ENCODE measurements around the gene ATXN8OS. TPM values are rescaled to one million over a fixed set of nuclear protein-coding genes. Genes with fewer than 3 reads are reported as not detected.
A peak's percentile ranks its signal among the peaks of the same experiment; 100 is the strongest.
"Not testable (repeated sequence)": the region's sequence is repeated elsewhere in the genome, so short reads cannot be mapped to it uniquely, and the experiment has no call there.

Gene ATXN8OS
- total and polyA plus RNA-seq, 3 donors from 2014 or later = not detected

DNA sequence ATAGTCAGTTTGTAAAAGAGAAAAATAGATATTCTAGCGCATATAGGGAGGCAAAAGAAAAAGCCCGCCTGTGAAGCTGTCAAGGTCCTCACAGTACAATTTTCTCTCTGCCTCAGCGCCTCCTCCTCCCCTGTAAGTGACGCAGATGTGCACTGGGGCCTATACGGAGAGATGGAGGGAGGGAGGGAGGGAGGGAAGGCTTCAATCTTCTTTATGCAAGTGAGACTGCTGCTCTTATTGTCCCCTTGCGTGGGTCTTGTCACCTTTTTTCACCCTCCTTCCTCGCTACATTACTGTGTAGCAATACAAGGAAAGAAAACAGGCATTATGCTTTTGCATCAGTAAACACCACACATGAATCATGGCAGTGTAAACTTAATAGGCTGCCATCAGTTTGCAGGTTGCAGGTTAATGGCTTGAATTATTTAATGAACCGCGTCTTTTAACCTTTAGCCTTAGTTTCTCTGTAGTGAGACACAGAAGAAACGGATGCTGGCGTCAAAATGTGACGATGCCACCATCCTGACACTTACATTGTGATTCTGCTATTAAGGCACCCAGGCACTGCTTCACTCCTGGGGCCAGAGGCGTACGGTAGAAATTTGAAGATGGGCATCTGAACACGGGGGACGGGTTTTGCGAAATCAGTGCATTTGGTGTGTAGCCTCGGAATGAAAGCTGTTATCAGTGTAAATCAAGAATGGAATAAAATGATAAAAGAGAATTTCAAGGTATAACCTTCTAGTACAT is 905 bp downstream of the ATXN8OS start, which contains the start of gene KLHL1:
TSS of gene KLHL1 (minus strand) at position 97 of the 750 bp plus-strand sequence. CDS start 753 bp downstream, outside the sequence.
- intact Hi-C loops (cut with DNase I; ENCODE audit: low total_unique reads) = no loop called here
- TF ChIP-seq, protein P1, sequence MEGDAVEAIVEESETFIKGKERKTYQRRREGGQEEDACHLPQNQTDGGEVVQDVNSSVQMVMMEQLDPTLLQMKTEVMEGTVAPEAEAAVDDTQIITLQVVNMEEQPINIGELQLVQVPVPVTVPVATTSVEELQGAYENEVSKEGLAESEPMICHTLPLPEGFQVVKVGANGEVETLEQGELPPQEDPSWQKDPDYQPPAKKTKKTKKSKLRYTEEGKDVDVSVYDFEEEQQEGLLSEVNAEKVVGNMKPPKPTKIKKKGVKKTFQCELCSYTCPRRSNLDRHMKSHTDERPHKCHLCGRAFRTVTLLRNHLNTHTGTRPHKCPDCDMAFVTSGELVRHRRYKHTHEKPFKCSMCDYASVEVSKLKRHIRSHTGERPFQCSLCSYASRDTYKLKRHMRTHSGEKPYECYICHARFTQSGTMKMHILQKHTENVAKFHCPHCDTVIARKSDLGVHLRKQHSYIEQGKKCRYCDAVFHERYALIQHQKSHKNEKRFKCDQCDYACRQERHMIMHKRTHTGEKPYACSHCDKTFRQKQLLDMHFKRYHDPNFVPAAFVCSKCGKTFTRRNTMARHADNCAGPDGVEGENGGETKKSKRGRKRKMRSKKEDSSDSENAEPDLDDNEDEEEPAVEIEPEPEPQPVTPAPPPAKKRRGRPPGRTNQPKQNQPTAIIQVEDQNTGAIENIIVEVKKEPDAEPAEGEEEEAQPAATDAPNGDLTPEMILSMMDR (IDR thresholded peaks at IDR 0.05) = no peak
- TF ChIP-seq POLR2A (IDR thresholded peaks at IDR 0.05) = no peak
- H3K4me1 ChIP-seq = no peaks in the 10 kb centered on the region
- H3K27ac ChIP-seq = no peak within 1 kb of the TSS
- H3K36me3 ChIP-seq (ENCODE audit: low read depth, missing control alignments) = no peaks in the 10 kb centered on the region
- DNase-seq = no peak
- H3K9me3 ChIP-seq = no peaks in the 10 kb centered on the region
- H3K4me3 ChIP-seq = peak within 1 kb of the TSS in 1 of 2 donors; percentile 17
- no peaks in the 10 kb centered on the region for H3K27me3 ChIP-seq
- 39 to 45% methylated on average over 18 of the region's 18 CpGs for WGBS, 2 donors

DNA sequence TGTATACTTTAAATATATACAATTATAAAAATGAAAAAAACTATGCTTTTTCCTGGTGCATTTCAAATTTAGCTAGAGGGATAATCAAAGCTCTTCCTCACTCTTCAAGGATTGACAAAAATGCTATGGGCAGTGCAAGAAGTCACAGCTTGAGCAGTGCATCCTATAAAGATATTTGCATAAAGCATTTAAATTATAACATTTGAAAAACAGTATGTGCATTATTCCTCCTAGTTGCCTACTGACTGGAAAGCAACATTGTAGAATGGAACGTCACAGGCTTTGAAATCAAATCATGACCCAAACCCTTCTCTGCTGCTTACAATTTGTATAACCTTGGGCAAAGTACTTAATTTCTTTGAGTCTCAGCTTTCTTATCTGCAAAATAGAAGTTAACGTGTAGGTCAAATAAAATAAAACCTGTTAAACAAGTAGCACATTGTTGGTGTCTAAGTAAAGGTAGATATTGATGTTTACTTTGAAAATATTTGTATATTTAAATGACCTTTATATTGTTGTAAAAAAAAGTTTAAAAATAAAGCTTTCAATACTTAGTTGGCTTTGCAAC is 9.8 kb downstream of the ATXN8OS start:
- H3K27me3 ChIP-seq = no peaks in the 10 kb centered on the region
- DNase-seq = no peak
- no peak overlapping the region for H3K27ac ChIP-seq
- intact Hi-C loops (cut with DNase I; ENCODE audit: low total_unique reads) = no loop called here
- H3K36me3 ChIP-seq (ENCODE audit: low read depth, missing control alignments) = no peaks in the 10 kb centered on the region
- no peak for TF ChIP-seq POLR2A (IDR thresholded peaks at IDR 0.05)
- TF ChIP-seq, protein P1 (IDR thresholded peaks at IDR 0.05) = no peak
- H3K4me3 ChIP-seq = no peak overlapping the region
- no peaks in the 10 kb centered on the region for H3K4me1 ChIP-seq
- no peaks in the 10 kb centered on the region for H3K9me3 ChIP-seq
- 48 to 49% methylated on average over 2 of the region's 2 CpGs for WGBS, 2 donors

DNA sequence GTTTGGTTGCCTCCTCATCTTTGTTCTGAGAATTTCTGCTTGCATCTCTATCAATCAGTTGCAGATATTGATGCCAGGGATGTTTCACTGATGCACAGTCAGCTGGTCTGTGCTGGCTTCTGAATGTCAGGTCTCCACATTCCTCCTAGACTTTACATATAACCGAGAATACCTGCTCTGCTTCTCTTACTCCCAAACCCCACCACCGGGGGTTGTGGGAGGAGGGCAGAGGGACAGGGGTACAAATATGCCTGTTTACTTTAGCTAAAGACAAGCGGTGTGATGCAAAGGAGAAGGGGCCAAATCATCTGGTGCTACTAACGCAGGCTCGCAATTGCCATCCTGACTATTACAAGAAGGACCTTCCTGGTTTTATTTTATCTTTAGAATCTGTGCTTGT is 18.1 kb downstream of the ATXN8OS start:
- Histone ChIP-seq H3K27ac (no peak overlapping the region), H3K27me3 (no peaks in the 10 kb centered on the region), H3K36me3 (ENCODE audit: low read depth, missing control alignments) (no peaks in the 10 kb centered on the region), H3K4me3 (no peak overlapping the region), H3K9me3 (no peaks in the 10 kb centered on the region), H3K4me1 (no peaks in the 10 kb centered on the region)
- no peak for TF ChIP-seq POLR2A (IDR thresholded peaks at IDR 0.05)
- TF ChIP-seq, protein P1 (IDR thresholded peaks at IDR 0.05) = no peak
- no peak for DNase-seq
- intact Hi-C loops (cut with DNase I; ENCODE audit: low total_unique reads) = no loop called here
- 65 to 66% methylated on average over 5 of the region's 5 CpGs for WGBS, 2 donors

DNA sequence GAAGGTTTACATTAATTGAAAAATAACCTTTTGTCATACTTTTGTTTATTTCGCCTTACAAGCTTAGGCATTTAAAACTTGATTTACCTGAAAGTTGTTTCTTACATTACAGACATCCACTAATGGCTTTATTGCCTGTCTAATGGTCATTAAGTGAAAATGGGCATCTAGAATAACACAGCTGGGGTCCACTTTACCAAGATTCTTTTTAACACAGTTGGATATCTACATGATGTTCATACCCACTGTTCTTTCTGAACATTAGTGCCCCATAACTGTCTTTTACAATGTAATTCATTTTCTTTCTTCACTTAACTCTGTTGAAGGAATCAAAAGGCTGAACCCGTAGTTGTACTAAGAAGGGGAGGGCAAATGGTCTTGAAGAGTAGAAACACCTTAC is 20.5 kb downstream of the ATXN8OS start:
- Histone ChIP-seq H3K4me3 (no peak overlapping the region), H3K9me3 (no peaks in the 10 kb centered on the region), H3K27me3 (no peaks in the 10 kb centered on the region), H3K27ac (no peak overlapping the region), H3K36me3 (ENCODE audit: low read depth, missing control alignments) (no peaks in the 10 kb centered on the region), H3K4me1 (no peaks in the 10 kb centered on the region)
- TF ChIP-seq, protein P1 (IDR thresholded peaks at IDR 0.05) = no peak
- TF ChIP-seq POLR2A (IDR thresholded peaks at IDR 0.05) = no peak
- DNase-seq = no peak
- intact Hi-C loops (cut with DNase I; ENCODE audit: low total_unique reads) = no loop called here
- 61 to 77% methylated on average over 2 of the region's 2 CpGs for WGBS, 2 donors

DNA sequence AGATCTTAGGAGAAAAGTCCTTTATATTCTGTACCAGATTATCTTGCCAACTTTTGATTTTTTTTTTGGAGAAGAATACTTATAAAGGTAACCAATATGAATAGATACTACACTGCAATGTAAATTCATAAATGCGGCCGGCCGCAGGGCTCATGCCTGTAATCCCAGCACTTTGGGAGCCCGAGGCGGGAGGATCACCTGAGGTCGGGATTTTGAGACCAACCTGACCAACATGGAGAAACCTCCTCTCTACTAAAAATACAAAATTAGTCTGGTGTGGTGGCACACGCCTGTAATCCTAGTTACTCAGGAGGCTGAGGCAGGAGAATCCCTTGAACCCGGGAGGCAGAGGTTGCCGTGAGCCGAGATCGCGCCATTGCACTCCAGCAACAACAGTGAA is 35.0 kb downstream of the ATXN8OS start:
- H3K9me3 ChIP-seq; H3K4me1 ChIP-seq; DNase-seq; H3K36me3 ChIP-seq (ENCODE audit: low read depth, missing control alignments); H3K27ac ChIP-seq; H3K4me3 ChIP-seq; H3K27me3 ChIP-seq; intact Hi-C loops (cut with DNase I; ENCODE audit: low total_unique reads): not testable (repeated sequence)
- WGBS, 2 donors = 69 to 78% methylated on average over 12 of the region's 12 CpGs

All from testis (tissue), 3 donors.